SK-MEL-5 (cell line): ENCODE data around the gene TOR1AIP2. TPM values are rescaled to one million over a fixed set of nuclear protein-coding genes. Genes with fewer than 3 reads are reported as not detected.
"Not testable (repeated sequence)": the region's sequence is repeated elsewhere in the genome, so short reads cannot be mapped to it uniquely, and the experiment has no call there.

ENCODE experiments used
- DNase-seq: peaks from one replicate; pipeline ENCODE4 v3.0.0-alpha.2; 2016; ENCODE audit warnings: low read depth, low spot score
- in situ Hi-C: cut with HindIII; loops from 2 replicates; pipeline ENCODE4 v1.10.0; 2016; ENCODE audit warnings: low sequenced_read_pairs, high pct_unique_total_duplicates, low pct_unique_long_range_greater_than_20kb
- total RNA-seq: library from RNA; depleted of rRNA; stranded (reverse); fragments of >200 nt; shearing (Covaris generic); gene quantifications from 2 replicates; pipeline ENCODE4 v1.2.3, GENCODE V29; 2014

Gene TOR1AIP2
- total RNA-seq, 1 experiment from 2014 or later: 80.5 TPM

GRCh38 chr1:179840107-179840506, 37.5 kb downstream of the TOR1AIP2 start:
- no peak for DNase-seq
- in situ Hi-C loops: no loop called here

GRCh38 chr1:179836686-179837445, 40.7 kb downstream of the TOR1AIP2 start:
- DNase-seq, in situ Hi-C loops: not testable (repeated sequence)

- no peak for DNase-seq
- in situ Hi-C loops: no loop called here
Observed at GRCh38 chr1:179831852-179832699, 45.5 kb downstream of the TOR1AIP2 start.

GRCh38 chr1:179831225-179831624, 46.4 kb downstream of the TOR1AIP2 start:
- DNase-seq: no peak
- in situ Hi-C loops: no loop called here

- DNase-seq: no peak
- in situ Hi-C loops: no loop called here
Observed at GRCh38 chr1:179828554-179829110, 49.0 kb downstream of the TOR1AIP2 start.

GRCh38 chr1:179826626-179827280, 50.9 kb downstream of the TOR1AIP2 start:
- in situ Hi-C loops: no loop called here
- DNase-seq: no peak

- in situ Hi-C loops: no loop called here
- no peak for DNase-seq
Observed at GRCh38 chr1:179825798-179826460, 51.7 kb downstream of the TOR1AIP2 start.

- in situ Hi-C loops: no loop called here
Observed at GRCh38 chr1:179825206-179825605, 52.4 kb downstream of the TOR1AIP2 start.

GRCh38 chr1:179824265-179824664, 53.3 kb downstream of the TOR1AIP2 start:
- no peak for DNase-seq
- in situ Hi-C loops: no loop called here

More at GRCh38 chr1:179825206-179825605, 52.4 kb downstream of the TOR1AIP2 start:
- no peak for DNase-seq

GRCh38 chr1:179823693-179824092, 53.9 kb downstream of the TOR1AIP2 start:
- DNase-seq: no peak
- in situ Hi-C loops: no loop called here

GRCh38 chr1:179822065-179822464, 55.5 kb downstream of the TOR1AIP2 start:
- in situ Hi-C loops: no loop called here
- no peak for DNase-seq

- DNase-seq: no peak
- in situ Hi-C loops: no loop called here
Observed at GRCh38 chr1:179821524-179821923, 56.1 kb downstream of the TOR1AIP2 start.

GRCh38 chr1:179820226-179820970, 57.2 kb downstream of the TOR1AIP2 start:
- in situ Hi-C loops: no loop called here
- no peak for DNase-seq

GRCh38 chr1:179818743-179819173, 58.8 kb downstream of the TOR1AIP2 start:
- DNase-seq: no peak
- in situ Hi-C loops: no loop called here

GRCh38 chr1:179818260-179818659, 59.3 kb downstream of the TOR1AIP2 start:
- DNase-seq: no peak
- in situ Hi-C loops: no loop called here

- DNase-seq: no peak
- in situ Hi-C loops: no loop called here
Observed at GRCh38 chr1:179817789-179818188, 59.8 kb downstream of the TOR1AIP2 start.

GRCh38 chr1:179817056-179817455, 60.5 kb downstream of the TOR1AIP2 start:
- in situ Hi-C loops: no loop called here
- no peak for DNase-seq
